GM13976 (cell line): Measurements from ENCODE around the gene NR3C2.

Source experiments
- DNase-seq: peaks from one replicate; pipeline ENCODE4 v3.0.0; 2012; ENCODE audit warnings: low spot score
- CTCF ChIP-seq: IDR thresholded peaks from 2 replicates; pipeline ENCODE4 v1.5.1; 2012; ENCODE audit warnings: borderline replicate concordance, mild to moderate bottlenecking; ENCODE audit not compliant: insufficient read depth; ENCODE audit errors: extremely low read depth, missing control alignments, control extremely low read depth
- in situ Hi-C: fragments of 300-500 bp; cut with MboI; formaldehyde crosslinking; loops from one replicate; pipeline ENCODE4 v1.12.0; 2022; ENCODE audit warnings: low sequenced_read_pairs, mixed read lengths, inconsistent platforms; ENCODE audit not compliant: unreplicated experiment

The NR3C2 gene

GRCh38 chr4:148315049-148315448 is 127.2 kb downstream of the NR3C2 start:
- no peak for DNase-seq
- TF ChIP-seq CTCF, result no peak
- in situ Hi-C loops, result no loop called here

- TF ChIP-seq CTCF, result no peak
- DNase-seq, result no peak
- in situ Hi-C loops, result no loop called here
These were observed 129.2 kb downstream of the NR3C2 start for GRCh38 chr4:148312956-148313490.

GRCh38 chr4:148311526-148311925 is 130.7 kb downstream of the NR3C2 start:
- DNase-seq, result no peak
- in situ Hi-C loops, result no loop called here
- no peak for TF ChIP-seq CTCF

- in situ Hi-C loops, result no loop called here
- no peak for TF ChIP-seq CTCF
- no peak for DNase-seq
These were observed 131.5 kb downstream of the NR3C2 start for GRCh38 chr4:148310756-148311155.

- in situ Hi-C loops, result no loop called here
- DNase-seq, result no peak
- no peak for TF ChIP-seq CTCF
These were observed 136.5 kb downstream of the NR3C2 start for GRCh38 chr4:148305751-148306150.

GRCh38 chr4:148302416-148302815 is 139.8 kb downstream of the NR3C2 start:
- no peak for DNase-seq
- in situ Hi-C loops, result no loop called here
- TF ChIP-seq CTCF, result no peak

GRCh38 chr4:148300877-148301276 is 141.3 kb downstream of the NR3C2 start:
- no peak for DNase-seq
- in situ Hi-C loops, result no loop called here
- no peak for TF ChIP-seq CTCF
